PC-9 (cell line): ENCODE data around the gene EEPD1. TPM values are rescaled to one million over a fixed set of nuclear protein-coding genes. Genes with fewer than 3 reads are reported as not detected.

Experiments used
- BruUV-seq: library from RNA; stranded (reverse); fragments of 400-500 nt; replicated peaks from 2 replicates; lab custom pipeline; 2021; lab: Mats Ljungman, UMichigan
- CTCF ChIA-PET: fragments of 300-600 bp; sonication (Branson Sonifier 250); formaldehyde crosslinking; loops from one replicate; lab custom pipeline; 2022; ENCODE audit warnings: antibody characterized with exemption; lab: Charles Lee
- POLR2A ChIA-PET: fragments of 300-600 bp; sonication (Branson Sonifier 250); formaldehyde crosslinking; loops from one replicate; lab custom pipeline; 2022; ENCODE audit warnings: antibody characterized with exemption; ENCODE audit not compliant: unreplicated experiment; lab: Charles Lee
- DNase-seq, 2 experiments: peaks; one replicate each; pipeline versions ENCODE4 v3.0.0 to v3.0.0-alpha.2; 2015 to 2022; ENCODE audit warnings: mixed read lengths in 1 of 2
- H2AFZ ChIP-seq: fragments of 200-600 bp; sonication (generic); 2 replicates; pipeline ENCODE4 v1.8.1; 2017; ENCODE audit warnings: antibody characterized with exemption
- H3F3A ChIP-seq: fragments of 200-600 bp; sonication (generic); 2 replicates; pipeline ENCODE4 v1.8.1; 2017; ENCODE audit warnings: antibody characterized with exemption, mild to moderate bottlenecking, low read depth; ENCODE audit not compliant: insufficient read depth
- H3K27ac ChIP-seq: fragments of 200-600 bp; sonication (generic); 2 replicates; pipeline ENCODE4 v1.6.1; 2016; ENCODE audit warnings: mixed run types
- H3K27me3 ChIP-seq: fragments of 200-600 bp; sonication (generic); 2 replicates; pipeline ENCODE4 v1.6.1; 2016; ENCODE audit warnings: low read depth, mixed run types; ENCODE audit not compliant: insufficient read depth
- H3K36me3 ChIP-seq: fragments of 200-600 bp; sonication (generic); 2 replicates; pipeline ENCODE4 v1.6.1; 2016; ENCODE audit warnings: low read depth, mixed run types
- H3K4me1 ChIP-seq: fragments of 200-600 bp; sonication (generic); replicated peaks from 2 replicates; pipeline ENCODE4 v1.6.1; 2016; ENCODE audit warnings: mixed run types; ENCODE audit not compliant: insufficient read depth
- H3K4me2 ChIP-seq: fragments of 200-600 bp; sonication (generic); 2 replicates; pipeline ENCODE4 v1.6.1; 2017; ENCODE audit warnings: mixed run types
- H3K4me3 ChIP-seq: fragments of 200-600 bp; sonication (generic); 2 replicates; pipeline ENCODE4 v1.6.1; 2016; ENCODE audit warnings: mixed run types
- H3K79me2 ChIP-seq: fragments of 200-600 bp; sonication (generic); 2 replicates; pipeline ENCODE4 v1.6.1; 2017; ENCODE audit warnings: low read depth, mixed run types
- H3K9me2 ChIP-seq: fragments of 200-600 bp; sonication (generic); 2 replicates; pipeline ENCODE4 v1.8.1; 2017; ENCODE audit warnings: mild to moderate bottlenecking; ENCODE audit not compliant: insufficient read depth
- H3K9me3 ChIP-seq: fragments of 200-600 bp; sonication (generic); 2 replicates; pipeline ENCODE4 v1.8.1; 2016; ENCODE audit warnings: low read depth; ENCODE audit not compliant: insufficient read depth
- H4K20me1 ChIP-seq: fragments of 200-600 bp; sonication (generic); 2 replicates; pipeline ENCODE4 v1.8.1; 2017; ENCODE audit not compliant: insufficient read depth
- EZH2 ChIP-seq: fragments of 200-600 bp; sonication (generic); IDR thresholded peaks from 2 replicates; pipeline ENCODE4 v1.8.0; 2017; ENCODE audit warnings: antibody characterized with exemption, low read depth
- intact Hi-C: fragments of 100-400 bp; cut with micrococcal nuclease; formaldehyde crosslinking; loops from one replicate; pipeline ENCODE4 v1.10.0; 2022; ENCODE audit not compliant: unreplicated experiment
- total RNA-seq: library from RNA; stranded (reverse); gene quantifications from 2 replicates; pipeline ENCODE4 v1.2.3, GENCODE V29; 2021
- TF ChIP-seq, protein P1 (sequence below): fragments of 200-600 bp; sonication (generic); conservative IDR thresholded peaks from 2 replicates; pipeline ENCODE4 v1.6.1; 2017; ENCODE audit warnings: mixed run types, antibody characterized with exemption, mild to moderate bottlenecking, moderate library complexity

Gene EEPD1
- total RNA-seq, 1 experiment from 2014 or later, result 6.0 TPM

DNA sequence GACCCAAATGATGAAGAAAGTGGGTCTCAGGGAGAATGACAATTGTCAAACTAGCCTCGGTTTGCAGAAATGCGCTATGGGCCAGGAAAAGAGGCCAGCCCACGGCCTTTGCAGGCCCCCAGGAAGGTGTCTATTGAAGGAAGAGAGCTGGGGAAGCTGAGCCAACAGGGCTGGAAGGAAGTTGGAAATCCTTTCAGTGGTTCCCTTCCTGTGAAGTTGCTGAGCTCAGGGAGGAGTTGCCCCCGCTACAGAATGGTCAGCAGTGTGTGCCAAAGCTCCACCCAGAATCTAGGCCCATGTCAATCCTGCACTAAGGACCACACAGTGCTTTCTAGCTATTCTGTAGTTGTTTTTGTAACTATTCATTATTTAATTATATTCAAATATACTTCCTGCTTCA, 145.1 kb downstream of the EEPD1 start:
- H3K9me2 ChIP-seq, result no peaks in the 10 kb centered on the region
- no peaks in the 10 kb centered on the region for H3K79me2 ChIP-seq
- no peak overlapping the region for H3K27ac ChIP-seq
- H3K4me3 ChIP-seq, result no peak overlapping the region
- intact Hi-C loops, result no loop called here
- H3K9me3 ChIP-seq, result no peaks in the 10 kb centered on the region
- POLR2A ChIA-PET, result no interaction called here
- H3F3A ChIP-seq, result peaks cover 11% of the 10 kb centered on the region
- H3K27me3 ChIP-seq, result no peaks in the 10 kb centered on the region
- peaks cover 12% of the 10 kb centered on the region; the same call in 1 of the 2 replicates for H3K36me3 ChIP-seq
- CTCF ChIA-PET, result interaction anchor here (0.6 kb wide), 1 partner anchor 288 kb away, joined by 3 read pairs; no protein-coding TSS in a partner anchor
- no peaks in the 10 kb centered on the region for H4K20me1 ChIP-seq
- H3K4me2 ChIP-seq, result no peak overlapping the region
- no peak for DNase-seq
- TF ChIP-seq, protein P1, sequence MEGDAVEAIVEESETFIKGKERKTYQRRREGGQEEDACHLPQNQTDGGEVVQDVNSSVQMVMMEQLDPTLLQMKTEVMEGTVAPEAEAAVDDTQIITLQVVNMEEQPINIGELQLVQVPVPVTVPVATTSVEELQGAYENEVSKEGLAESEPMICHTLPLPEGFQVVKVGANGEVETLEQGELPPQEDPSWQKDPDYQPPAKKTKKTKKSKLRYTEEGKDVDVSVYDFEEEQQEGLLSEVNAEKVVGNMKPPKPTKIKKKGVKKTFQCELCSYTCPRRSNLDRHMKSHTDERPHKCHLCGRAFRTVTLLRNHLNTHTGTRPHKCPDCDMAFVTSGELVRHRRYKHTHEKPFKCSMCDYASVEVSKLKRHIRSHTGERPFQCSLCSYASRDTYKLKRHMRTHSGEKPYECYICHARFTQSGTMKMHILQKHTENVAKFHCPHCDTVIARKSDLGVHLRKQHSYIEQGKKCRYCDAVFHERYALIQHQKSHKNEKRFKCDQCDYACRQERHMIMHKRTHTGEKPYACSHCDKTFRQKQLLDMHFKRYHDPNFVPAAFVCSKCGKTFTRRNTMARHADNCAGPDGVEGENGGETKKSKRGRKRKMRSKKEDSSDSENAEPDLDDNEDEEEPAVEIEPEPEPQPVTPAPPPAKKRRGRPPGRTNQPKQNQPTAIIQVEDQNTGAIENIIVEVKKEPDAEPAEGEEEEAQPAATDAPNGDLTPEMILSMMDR, result no peak
- no peak for TF ChIP-seq EZH2
- BruUV-seq, result no TSS peak
- peaks cover 14% of the 10 kb centered on the region for H3K4me1 ChIP-seq
- H2AFZ ChIP-seq, result no peak overlapping the region

DNA sequence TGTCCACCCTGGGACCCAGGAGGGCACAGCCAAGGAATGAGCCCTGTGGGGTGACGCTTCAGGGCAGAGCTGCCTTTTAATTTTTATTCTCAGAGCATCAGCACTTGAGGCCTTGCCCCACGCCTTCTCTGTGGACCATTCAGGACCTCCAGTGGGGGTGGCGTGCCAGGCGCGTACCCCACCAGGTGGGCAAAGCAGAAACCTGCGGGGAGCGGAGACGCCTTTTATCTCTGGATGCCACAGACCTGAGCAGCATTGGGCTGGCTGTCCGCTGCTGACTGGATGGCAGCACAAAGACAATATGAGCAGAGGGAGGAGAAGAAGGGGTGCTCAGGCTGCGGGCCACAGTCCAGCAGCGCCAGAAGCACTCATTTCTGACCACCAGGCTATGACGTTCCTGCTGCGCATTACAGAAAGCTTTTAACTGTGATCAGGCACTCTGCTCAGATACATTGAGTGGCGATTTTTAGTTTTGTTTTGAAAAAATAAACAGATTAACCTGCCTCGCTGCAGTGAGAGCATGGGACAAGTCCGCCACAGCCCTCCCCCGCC, 146.2 kb downstream of the EEPD1 start:
- TF ChIP-seq EZH2, result no peak
- TF ChIP-seq, protein P1, result no peak
- Histone ChIP-seq H2AFZ (no peak overlapping the region), H3K4me1 (peaks cover 24% of the 10 kb centered on the region), H3K4me2 (no peak overlapping the region), H4K20me1 (peaks cover 6% of the 10 kb centered on the region), H3F3A (peaks cover 20% of the 10 kb centered on the region), H3K27me3 (no peaks in the 10 kb centered on the region), H3K79me2 (no peaks in the 10 kb centered on the region), H3K9me3 (no peaks in the 10 kb centered on the region), H3K27ac (no peak overlapping the region), H3K4me3 (no peak overlapping the region), H3K9me2 (no peaks in the 10 kb centered on the region), H3K36me3 (peaks cover 12% of the 10 kb centered on the region; the same call in 1 of the 2 replicates)
- BruUV-seq, result no TSS peak
- ChIA-PET POLR2A (no interaction called here), CTCF (no interaction called here)
- intact Hi-C loops, result no loop called here
- no peak for DNase-seq

DNA sequence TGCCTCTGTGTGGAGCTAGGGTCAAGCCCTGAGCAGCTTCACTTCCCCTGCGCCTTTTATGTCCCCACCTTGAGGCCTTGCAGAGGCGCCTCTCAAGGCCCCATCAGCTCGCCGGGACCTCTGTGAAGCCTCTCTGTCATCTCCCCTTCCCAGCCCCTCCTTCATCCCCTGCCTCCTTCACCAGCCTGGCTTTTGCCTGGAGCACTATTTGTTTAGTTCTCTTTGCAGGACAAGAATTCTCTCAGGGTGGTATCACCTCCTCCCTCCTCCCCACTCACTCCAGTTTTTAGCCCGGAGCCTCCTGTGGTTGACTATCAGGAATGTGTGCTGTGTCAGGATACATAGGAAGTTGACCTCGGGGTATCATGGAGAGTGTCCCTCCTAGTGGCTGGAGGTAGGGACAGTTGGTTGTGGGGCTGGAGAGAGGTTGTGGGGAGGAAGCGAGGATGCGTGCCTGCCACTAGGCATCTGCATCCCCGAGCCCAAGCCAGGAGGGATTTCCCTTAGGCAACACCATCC, 146.8 kb downstream of the EEPD1 start:
- peaks cover 26% of the 10 kb centered on the region for H3F3A ChIP-seq
- CTCF ChIA-PET, result no interaction called here

More for the DNA sequence above, 146.8 kb downstream of the EEPD1 start:
- H3K4me2 ChIP-seq, result no peak overlapping the region
- no peak overlapping the region for H3K4me3 ChIP-seq
- no peak overlapping the region for H3K27ac ChIP-seq
- H3K9me3 ChIP-seq, result no peaks in the 10 kb centered on the region
- no peaks in the 10 kb centered on the region for H3K79me2 ChIP-seq
- H3K4me1 ChIP-seq, result peaks cover 29% of the 10 kb centered on the region
- H3K36me3 ChIP-seq, result peaks cover 12% of the 10 kb centered on the region; the same call in 1 of the 2 replicates
- intact Hi-C loops, result loop anchor here (5.0 kb wide), 1 partner anchor 603 kb away; the partner anchor contains the start of gene HERPUD2
- no peaks in the 10 kb centered on the region for H3K9me2 ChIP-seq
- H4K20me1 ChIP-seq, result peaks cover 6% of the 10 kb centered on the region
- POLR2A ChIA-PET, result no interaction called here
- peak in 1 of 2 experiments; percentile 50 for DNase-seq
- no peaks in the 10 kb centered on the region for H3K27me3 ChIP-seq
- H2AFZ ChIP-seq, result no peak overlapping the region
- no TSS peak for BruUV-seq
- TF ChIP-seq, protein P1, result no peak
- TF ChIP-seq EZH2, result no peak
